ENCODE data around the gene AP1G2.

Gene AP1G2

DNA sequence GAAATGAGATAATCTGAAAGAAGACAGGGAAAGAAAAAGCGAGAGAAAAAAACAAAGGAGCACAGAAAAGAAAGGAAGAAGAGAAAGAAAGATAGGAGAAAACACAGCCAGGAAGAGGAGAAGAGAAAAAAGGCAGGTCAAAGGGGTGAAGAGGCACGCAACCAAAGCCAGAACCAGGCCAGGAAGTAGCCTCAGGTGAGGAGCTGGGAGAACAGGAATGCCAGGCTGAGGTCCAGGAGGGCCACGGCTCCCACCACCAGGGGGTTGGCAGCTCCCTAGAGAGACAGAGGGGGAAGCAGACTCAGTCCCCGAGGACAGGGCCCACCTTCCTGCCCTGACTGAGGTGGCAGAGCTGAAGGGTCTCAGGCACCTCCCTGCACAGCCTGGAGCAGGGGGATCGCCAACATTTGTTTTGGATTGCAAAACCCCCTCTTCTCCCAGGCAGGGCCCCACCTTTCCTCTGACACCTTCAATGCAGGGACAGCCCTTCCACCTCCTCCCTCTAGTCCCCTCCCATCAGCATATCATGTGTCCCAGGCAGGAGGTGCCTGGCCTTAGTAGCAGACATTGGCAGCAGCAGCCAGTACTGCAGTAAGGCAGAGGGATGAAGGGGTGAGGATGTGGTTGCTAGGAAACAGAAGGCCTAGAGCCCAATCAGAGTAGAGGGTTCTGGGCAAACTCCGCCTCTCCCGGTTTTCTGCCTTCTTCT, 2.0 kb upstream of the AP1G2 start:
- DNase-seq: no peak

DNA sequence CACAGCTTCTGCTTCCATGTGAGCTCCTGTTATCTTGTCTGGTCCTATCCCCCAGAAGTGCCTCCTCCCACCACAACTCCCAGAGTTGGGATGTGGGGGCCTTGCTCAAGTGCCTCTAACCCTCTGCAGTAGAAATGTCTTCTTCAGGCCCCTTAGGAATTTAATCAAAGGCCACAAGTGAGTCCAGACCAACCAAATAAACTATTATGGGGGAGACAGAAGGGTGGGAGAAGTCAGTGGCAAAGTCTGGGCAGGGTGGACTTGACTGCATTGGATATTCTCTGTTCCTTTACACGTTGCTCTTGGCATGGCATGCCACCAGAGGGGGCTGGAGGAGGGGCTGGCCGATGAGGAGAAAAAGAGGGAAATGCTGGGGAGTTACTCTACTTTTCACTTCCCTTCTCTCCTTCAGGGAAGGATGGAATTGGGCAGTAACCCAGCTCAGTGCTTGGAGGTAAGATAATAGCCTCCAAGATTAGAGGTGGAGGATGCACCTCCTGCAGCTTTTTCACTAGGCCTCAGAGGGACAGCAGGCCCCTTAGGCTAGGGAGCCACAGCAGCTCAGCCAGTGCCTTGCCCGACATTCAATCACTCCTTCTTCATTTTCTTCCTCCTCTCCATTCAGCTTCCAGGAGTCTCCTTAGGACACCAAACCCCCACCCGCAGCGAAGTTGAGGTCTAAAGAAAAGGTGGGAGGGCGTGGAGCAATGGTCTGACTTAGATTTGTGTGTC, 1.2 kb upstream of the AP1G2 start:
- no peak for DNase-seq

DNA sequence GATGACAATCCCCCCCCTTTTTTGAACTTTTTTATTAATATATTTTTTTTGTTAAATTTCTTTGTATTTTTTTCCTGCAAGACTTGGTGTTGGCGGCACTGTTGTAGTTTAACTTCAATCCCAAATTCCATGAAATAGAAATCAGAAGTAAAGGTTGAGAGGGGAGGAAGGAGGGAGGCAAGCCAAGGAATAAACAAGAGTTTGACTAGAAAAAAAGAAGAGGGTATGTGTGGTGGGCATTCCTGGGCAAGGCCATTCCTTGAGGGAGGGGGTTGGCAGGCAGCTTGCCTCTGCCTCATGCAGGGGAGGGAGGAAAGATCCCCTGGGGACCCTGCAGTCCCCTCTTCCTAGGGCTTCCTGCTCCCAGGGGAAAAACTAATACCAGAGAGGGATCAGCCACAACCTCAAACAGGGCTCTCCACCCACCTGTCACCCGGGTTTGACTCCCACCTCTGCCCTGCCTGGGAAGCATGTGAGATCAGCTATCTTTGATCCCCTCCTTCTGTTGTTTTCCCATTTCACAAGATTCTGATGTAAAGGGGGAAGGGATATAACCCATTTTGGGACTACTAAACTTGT, 519 bp upstream of the AP1G2 start:
- DNase-seq: no peak

DNA sequence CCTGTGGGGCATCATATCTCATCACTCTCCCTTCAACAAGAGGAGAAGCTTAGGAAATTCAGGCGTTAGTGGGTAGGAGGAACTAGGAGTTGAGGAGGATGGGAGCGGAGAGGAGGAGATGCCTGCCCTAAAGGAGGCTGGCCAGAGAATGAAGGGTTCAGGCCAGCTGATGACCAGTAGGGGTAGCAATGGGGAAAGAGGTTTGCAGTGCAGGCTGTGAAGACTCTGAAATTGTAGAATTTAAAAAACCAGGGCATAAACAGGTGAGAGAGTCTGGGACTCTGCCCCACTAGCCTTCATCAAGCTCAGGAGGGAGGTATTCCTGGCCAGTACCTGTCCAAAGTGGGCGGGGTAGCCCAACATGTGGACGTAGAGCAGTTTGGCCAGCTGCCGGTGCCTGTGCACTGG, 809 bp downstream of the AP1G2 start:
- DNase-seq: no peak

DNA sequence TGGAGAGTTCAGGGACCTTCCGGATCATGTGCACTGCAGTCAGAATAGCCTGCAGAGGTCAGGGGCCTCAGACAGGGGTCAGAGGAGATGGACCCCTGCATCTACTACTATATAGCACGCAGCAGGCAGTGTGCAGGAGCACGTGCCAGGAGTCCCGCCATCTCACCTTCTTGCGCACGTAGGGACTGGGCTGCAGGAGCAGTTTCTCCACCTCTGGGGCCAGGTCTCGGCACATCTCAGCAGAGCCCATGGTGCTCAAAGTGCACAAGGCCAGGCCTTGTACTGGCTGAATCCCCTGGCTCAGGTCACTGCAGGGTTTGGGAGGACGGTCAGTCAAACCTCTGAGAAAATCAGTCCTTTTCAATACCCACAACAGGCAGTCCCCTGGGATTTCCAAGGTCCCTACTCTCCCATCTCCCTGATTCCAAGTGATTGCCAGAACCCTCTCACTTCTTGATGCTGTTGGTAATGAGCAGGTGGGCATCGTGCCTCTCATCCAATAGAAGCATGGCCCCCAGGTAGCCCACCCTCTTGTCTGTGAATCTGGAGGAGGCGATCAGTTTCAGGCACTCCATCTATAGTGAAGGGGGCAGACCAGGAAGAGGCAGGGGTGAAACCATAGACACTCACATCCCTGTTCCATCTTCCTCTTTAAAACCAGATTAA, 1.3 kb downstream of the AP1G2 start:
- DNase-seq: no peak

DNA sequence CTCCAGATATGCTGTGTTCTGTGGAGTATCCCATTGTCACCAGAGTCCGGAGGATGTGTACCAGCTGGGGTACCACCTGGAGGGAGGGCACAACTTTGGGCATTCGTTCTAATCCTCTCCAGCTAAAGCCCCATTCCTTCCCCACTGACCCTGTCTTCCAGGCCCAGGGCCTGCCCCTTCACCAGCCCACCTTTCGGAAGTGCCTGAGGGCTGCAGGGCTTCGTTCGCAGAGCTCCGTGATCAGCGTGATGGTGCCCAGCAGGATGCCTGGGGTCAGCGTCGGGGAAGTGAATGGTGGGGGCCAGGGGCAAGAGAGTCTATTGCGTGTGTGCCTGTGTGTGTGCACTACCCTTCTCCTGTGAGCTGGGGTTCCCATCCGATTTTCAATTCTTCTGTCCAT, 2.0 kb downstream of the AP1G2 start:
- DNase-seq: no peak

DNA sequence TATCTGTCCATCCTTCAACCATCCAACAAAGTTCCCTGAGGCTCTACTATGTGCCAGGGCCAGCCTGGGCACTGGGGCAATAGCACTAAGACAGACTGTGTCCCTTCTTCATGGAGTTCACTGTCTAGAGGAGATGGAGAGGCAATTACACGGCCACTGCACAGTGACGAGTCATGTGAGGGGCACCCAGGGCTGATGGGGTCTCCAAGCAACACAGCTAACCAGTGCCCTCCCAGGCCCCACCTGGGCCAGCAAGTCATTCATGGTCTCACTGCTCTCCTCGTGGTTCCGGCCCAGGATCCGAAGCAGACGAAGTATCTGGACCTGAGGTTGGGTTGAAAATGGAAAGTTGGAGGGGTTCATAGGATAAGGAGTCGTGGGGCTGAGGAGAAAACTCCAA, 2.7 kb downstream of the AP1G2 start:
- DNase-seq: no peak

DNA sequence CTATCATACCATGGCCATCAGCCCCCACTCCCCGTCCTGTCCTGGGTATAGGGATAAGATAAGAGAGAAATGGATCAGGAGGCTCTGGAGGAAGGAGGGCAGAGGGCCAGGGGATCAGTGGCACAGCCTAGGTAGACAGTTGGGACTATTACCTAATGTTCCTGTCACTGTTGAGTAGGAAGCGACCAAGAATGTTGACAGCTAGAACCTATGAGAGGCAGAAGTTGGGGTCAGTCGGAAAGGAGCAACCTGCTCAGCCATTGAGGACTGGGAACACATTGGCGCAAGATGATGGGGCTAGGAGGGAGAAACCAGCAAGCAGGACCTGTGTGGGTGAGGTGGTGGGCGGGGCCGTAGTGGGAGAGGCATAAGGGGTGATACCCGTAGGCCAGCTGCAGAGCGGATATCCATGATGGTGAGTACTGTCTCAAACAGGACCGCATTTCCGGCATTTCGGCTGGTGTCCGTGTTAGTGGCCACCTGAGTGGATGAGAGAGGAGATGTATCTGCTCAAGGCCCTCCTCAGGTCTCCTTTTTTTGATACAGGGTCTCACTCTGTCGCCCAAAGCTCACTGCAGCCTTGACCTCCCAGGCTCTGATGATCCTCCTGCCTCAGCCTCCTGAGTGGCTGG, 3.3 kb downstream of the AP1G2 start:
- no peak for DNase-seq

DNA sequence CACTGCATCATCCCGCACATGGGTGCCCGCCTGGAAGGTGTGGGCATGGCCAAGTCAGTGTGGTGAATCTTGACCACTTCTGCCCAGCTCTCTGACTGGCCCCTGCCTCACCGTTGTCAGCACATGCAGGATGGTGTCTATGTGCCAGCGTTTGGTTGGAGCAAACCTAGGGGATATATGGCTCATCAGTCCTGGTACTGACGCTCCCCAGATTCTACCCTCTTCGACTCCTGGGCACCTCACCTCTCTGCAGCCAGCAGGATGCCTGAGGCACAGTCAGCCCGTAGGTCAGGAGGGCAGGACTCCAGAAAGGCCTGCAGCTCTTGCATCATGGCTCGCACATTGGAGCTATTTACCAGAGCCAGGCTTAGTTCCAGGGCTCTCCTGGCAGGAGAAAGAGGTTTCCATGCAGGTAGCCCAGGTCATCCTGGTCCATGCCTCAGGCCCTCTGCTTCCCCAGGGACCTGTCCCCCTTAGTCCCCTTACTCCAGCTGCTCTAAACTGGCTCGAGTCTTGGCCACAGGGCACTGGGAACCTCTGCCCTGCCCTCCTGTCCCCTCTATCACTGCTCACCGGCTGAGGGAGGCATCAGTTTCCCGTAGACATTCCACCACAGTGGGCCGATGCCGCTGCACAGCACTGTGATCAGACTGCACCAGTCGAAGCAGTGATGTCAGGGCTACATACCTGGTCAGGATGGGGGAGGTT, 4.0 kb downstream of the AP1G2 start:
- DNase-seq: no peak

DNA sequence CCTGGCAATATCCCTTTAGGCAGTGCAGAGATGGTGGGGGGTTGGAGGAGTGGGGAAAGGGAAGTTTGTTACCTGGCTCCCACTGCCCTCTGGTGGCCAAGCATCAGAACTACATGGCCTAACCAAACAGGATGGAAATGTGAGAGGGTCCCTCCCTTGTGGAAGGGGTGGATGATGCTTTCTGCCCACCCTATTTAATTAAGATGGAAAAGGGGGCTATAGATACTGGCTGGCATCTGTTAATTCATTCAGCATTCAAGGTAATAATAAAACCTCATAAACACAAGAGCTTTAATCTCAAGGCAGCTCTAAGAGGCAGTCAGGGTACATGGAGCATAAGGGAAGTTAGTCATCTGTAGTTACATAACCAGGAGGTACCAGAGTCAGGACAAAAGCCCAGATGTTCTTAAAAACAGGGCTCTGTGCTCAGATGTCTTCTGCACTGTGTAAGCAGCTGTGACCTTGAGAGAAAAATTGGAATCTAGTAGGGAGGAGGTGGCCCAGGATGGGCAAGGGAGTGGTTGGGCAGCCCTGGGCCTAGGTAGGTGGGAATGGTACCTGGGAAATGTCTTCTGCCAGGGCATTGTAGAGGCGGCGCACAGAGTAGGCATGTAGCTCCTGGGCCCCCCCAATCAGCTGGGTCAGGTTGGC, 4.6 kb downstream of the AP1G2 start:
- peak; percentile 65 for DNase-seq

DNA sequence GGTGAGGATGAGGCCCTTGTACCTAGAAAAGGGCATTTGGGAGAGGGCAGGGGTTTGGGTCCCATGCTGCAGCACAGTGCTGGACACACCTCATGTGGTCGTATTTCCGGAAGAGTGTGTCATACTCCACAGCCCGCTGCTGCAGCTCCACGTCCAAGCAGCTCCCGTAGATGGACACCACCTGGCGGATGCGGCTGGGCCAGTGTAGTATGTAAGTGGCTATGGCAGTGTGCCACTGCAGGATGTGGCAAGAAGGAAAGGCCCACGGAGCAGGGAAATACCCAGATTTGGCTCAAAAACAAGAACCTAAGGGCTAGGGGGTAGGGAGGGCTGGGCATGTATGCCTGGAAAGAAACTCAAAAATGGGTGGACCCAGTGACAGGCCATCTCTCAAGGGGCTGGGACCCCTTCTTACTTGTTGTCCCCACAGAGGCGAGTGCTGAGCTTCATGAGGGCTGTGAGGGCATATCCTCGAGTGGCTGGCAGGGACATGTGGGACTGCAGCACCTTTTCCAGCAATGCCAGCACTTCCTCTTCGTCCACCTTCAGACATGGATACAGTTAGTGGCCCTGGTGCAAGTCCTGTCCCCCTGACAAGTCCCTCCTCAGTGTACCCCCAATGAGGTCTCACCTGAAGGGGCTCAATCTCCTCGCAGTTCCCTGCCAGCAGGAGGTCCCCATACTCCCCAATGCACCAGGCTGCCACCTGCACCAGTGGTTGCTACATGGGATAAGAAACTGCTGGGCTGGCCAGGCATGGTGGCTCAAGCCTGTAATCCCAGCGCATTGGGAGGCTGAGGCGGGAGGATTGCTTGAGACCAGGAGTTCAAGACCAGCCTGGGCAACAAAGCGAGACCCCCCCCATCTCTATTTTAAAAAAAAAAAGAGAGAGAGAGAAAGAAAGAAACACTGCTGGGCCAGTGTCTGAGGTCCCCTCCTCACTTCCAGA, 5.4 kb downstream of the AP1G2 start:
- DNase-seq: no peak

DNA sequence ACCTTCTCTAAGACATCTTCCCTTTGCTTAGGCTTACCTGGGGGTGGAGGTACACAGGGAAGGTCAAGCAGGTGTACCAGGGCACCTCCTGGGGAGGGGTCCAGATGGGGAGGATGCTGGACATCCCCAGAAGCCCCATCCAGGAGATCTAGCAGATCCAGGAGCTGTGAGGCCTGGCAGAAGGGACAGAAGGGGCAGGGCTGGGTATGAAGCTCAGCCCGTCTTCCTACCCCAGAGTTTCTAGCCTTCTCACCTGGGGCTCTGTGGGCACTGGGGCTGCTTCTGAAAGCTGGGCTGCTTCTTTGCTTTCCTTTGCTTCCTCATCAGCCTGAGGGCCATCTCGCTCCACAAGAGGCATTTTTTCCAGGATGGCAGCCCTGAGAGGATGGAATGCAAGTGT, 6.3 kb downstream of the AP1G2 start:
- DNase-seq: no peak

DNA sequence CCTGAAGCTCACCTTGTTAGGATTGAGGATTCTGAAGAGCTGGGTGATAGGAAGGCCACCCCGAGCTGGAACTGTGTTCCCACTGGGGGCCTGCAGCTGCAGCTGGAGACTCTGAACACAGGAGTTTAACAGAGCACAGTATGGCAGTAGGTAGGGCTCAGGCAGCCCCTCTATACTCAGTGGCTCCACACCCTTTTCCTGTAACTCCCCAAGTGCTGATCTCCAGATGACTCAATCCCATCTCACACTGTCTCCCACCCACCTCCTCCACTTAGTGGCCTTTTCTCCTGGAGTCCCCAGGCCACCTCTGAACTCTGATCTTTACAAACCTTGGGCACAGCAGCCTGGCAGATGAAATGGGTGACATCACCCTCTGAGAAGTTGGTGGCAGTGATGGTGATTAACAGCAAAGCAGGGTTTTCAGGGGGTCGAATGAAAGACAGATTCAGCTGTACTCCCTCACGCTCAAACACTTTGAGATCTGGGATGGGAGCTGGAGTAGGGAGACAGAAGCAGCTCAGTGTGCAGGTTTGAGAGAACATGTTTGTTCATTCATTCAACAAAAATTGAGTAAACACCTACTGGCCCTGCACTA, 7.6 kb downstream of the AP1G2 start:
- DNase-seq: no peak

DNA sequence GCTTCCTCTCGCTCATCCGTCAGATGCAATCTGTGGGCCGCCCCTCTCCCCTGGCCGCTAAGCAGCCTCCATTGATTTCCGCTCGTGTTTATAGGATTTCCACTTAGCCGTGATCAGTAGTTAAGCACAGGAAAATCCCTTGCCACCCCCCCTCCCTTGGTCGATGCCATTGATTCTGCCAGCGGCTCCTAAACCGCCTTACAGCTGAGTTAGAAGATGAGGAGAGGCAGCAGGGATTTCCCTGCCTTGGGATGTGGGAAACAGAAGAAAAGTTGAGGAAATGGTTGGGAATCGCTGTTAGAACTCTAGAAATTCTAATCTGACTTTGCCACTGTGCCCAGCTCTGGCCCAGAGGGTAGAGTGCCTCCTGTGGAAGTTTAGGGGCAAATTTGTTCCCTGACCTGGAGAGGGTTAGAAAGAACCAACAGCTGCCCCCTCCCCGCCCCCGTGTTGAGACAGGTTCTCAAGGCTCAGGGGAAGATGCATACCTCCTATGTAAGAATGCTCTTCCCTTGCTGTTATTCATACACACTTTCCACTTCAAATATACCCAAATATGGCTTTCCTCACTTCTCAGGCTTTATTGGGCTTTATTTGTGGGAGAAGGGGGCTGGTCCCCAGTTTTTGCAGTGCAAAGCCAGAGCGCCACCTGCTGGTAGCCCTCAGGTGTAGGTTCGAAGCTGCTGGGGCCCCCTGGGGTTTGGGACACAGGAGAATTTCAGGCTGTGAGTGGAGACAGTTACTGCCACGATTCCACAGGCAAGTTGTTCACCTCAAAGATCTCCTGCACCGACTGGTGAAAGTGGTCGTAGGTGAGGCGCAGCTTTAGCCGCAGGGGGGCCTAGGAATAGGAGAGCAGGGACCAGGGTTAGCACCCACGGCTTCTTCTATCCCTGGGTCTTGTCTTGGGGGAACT, 8.3 kb downstream of the AP1G2 start:
- DNase-seq: peak; percentile 70

DNA sequence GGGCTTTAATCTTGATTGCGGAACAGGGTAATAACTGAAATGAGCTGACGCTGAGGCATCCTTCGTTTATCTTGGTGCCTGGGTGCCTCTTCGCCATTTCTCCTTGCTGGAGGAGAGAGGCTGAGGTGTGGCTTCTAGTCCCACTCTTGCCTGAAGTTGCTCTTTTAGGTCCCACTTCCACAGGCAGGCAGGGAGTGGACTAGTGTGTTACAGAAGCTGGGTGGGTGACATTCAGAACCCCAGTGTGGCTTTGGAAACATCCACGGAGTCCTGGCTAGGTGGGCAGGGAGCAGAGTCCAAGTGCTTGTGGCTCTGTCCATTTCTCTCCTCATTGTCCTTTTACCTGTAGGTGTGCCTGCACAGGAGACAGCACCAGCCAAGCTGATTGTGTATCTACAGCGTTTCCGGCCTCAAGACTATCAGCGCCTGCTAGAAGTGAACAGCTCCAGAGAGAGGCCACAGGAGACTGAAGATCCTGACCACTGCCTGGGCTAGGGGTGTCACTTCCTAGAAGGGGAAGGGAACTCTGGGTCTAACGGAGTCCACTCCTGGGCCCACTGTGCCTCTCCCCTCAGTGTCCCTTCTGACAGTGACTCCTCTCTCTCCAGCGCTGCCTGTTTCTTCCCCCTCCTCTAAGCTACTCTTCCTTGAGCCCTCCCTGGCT, 9.1 kb downstream of the AP1G2 start:
- no peak for DNase-seq

DNA sequence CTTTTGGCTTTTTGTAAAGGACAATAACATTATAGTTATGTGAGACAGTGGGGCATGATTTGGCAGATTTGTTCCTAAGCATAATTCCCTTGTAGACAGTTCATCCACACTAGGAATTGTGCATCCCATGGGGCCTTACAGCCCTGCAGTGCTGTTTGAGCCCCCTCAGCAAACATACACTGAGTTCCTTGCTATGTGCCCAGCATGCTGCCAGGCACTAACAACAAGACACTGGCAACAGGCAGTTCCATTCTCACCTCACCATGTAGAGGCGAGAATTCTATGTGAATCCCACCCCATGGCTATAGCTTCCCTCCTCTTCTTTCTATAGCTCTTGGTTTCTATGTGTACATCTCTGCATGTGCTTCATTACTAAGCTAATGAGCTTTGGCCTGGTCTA, 9.6 kb downstream of the AP1G2 start:
- DNase-seq: no peak

DNA sequence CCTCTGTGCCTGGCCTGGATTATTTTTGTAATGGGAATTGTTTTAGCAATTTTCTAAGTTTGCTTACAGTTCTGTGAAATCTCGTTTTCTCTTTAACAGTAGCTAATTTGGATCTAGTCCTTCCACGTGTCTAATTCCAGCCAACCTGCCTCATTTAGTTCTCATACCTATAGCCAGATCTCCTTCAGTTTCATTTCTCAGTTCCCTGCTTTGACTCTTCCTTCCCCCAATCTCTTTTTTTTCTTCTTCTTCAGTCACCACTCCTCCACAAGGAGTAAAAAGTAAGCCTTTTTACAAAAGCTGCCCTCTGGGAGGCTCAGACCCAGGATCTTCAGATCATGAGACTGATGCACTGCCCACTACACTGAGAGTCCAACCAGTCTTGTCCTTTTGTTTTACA, 10.1 kb downstream of the AP1G2 start:
- DNase-seq: no peak

DNA sequence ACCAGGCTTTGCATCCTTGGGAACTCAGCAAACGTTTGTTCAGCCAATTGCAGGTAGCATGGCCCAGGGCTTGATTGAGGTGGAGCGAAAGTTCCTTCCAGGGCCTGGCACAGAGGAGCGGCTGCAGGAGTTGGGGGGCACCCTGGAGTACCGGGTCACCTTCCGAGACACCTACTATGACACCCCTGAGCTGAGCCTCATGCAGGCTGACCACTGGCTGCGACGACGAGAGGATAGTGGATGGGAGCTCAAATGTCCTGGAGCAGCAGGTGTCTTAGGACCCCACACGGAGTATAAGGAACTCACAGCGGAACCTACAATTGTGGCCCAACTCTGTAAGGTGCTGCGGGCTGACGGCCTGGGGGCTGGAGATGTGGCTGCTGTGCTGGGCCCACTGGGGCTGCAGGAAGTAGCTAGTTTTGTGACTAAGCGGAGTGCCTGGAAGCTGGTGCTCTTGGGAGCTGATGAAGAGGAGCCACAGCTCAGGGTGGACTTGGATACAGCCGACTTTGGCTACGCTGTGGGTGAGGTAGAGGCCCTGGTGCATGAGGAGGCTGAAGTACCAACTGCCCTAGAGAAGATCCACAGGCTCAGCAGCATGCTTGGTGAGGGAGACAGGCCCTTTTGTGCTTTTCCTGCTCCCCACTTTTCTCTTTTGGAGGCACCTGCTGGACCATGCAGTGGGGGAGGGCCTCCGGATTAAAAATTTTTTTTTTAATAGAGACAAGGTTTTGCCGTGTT, 10.7 kb downstream of the AP1G2 start:
- no peak for DNase-seq
